Mammary epithelial cell (primary cell): ENCODE data around the gene YOD1.

Experiments used
- CTCF ChIP-seq, 2 donors: IDR thresholded peaks in 1 of 2; conservative IDR thresholded peaks in 1 of 2; 2 replicates each; pipeline ENCODE4 v1.5.1; 2011 to 2012; ENCODE audit warnings: inconsistent platforms in 2 of 2, low read length in 2 of 2, mild to moderate bottlenecking in 2 of 2, control low read depth in 1 of 2, low read depth in 1 of 2; ENCODE audit not compliant: insufficient read depth in 1 of 2; ENCODE audit errors: extremely low read depth in 1 of 2
- EZH2 ChIP-seq: IDR thresholded peaks from 2 replicates; pipeline ENCODE4 v1.6.1; 2012; ENCODE audit warnings: low read length, inconsistent platforms, borderline replicate concordance

GRCh38 chr1:207033302-207033701, 17.7 kb downstream of the YOD1 start:
- TF ChIP-seq CTCF (conservative IDR thresholded peaks at IDR 0.05 in 1 of 2, IDR thresholded peaks at IDR 0.05 in 1 of 2; ENCODE audit: extremely low read depth in 1 of 2, insufficient read depth in 1 of 2, low read depth in 1 of 2, low read length in 2 of 2) (no peak), EZH2 (no peak)
